K562 (cell line): ENCODE measurements around the gene TEX54. TPM values are rescaled to one million over a fixed set of nuclear protein-coding genes. Genes with fewer than 3 reads are reported as not detected.

ENCODE experiments used
- ATAC-seq: fragments of 200-7000 bp; cut with Tn5 transposase; 3 replicates; pipeline ENCODE4 v1.9.1; 2020; ENCODE audit warnings: moderate library complexity
- BruUV-seq: library from RNA; stranded (reverse); fragments of 400-500 nt; replicated peaks from 2 replicates; lab custom pipeline; 2021; lab: Mats Ljungman, UMichigan
- CTCF ChIA-PET: fragments of 300-600 bp; formaldehyde crosslinking; extraction: SDS; loops from one replicate; lab custom pipeline; 2021; ENCODE audit warnings: low intra/inter-chr PET ratio; lab: Yijun Ruan, JAX
- POLR2A ChIA-PET: fragments of 300-600, 350-650 bp; sonication (Branson Sonifier 250); formaldehyde crosslinking; extraction: SDS; loops from one replicate; lab custom pipeline; 2021; ENCODE audit warnings: antibody characterized with exemption, inconsistent platforms; lab: Yijun Ruan, JAX
- DNase-seq, 4 experiments: peaks; one replicate each; pipeline versions ENCODE4 v3.0.0 to v3.0.0-alpha.2; 2011 to 2018; ENCODE audit warnings: low spot score in 3 of 4, mixed read lengths in 3 of 4; ENCODE audit errors: extremely low read depth in 1 of 4
- FAIRE-seq: peaks from 2 replicates; lab custom pipeline; 2011; peaks lifted over from hg19 to GRCh38; lab: Jason Lieb, UNC
- H2AFZ ChIP-seq: 2 replicates; pipeline ENCODE4 v1.6.0; 2011; ENCODE audit warnings: low read depth, low read length, control low read depth, inconsistent platforms
- H3K27ac ChIP-seq: fragments of 200-600 bp; 3 replicates; pipeline ENCODE4 v1.8.0; 2011; ENCODE audit warnings: low read depth, mild to moderate bottlenecking, control low read depth, inconsistent platforms, low read length, moderate library complexity, mixed read lengths; ENCODE audit errors: extremely low read depth
- H3K27me3 ChIP-seq, 2 experiments: fragments of 300-600 bp in 1 of 2; 2 replicates in 1 of 2; 3 replicates in 1 of 2; pipeline versions ENCODE4 v1.6.0 to v1.8.0; 2011; ENCODE audit warnings: inconsistent platforms in 2 of 2, low read length in 2 of 2, mild to moderate bottlenecking in 1 of 2, mixed read lengths in 1 of 2, moderate library complexity in 1 of 2; ENCODE audit not compliant: control insufficient read depth in 2 of 2, insufficient read depth in 2 of 2
- H3K36me3 ChIP-seq: fragments of 300-600 bp; 3 replicates; pipeline ENCODE4 v1.8.0; 2011; ENCODE audit warnings: mild to moderate bottlenecking, low read length, inconsistent platforms; ENCODE audit not compliant: control insufficient read depth, insufficient read depth
- H3K4me1 ChIP-seq, 2 experiments: fragments of 200-600 bp in 1 of 2; replicated peaks in 1 of 2; 2 replicates in 1 of 2; 3 replicates in 1 of 2; pipeline versions ENCODE4 v1.5.1 to v1.8.0; 2011; ENCODE audit warnings: inconsistent platforms in 2 of 2, low read length in 2 of 2, mild to moderate bottlenecking in 1 of 2, mixed read lengths in 1 of 2, moderate library complexity in 1 of 2; ENCODE audit not compliant: control insufficient read depth in 2 of 2, insufficient read depth in 2 of 2
- H3K4me2 ChIP-seq: 2 replicates; pipeline ENCODE4 v1.6.1; 2011; ENCODE audit warnings: low read length, control low read depth, inconsistent platforms, mixed read lengths; ENCODE audit not compliant: insufficient read depth
- H3K4me3 ChIP-seq: fragments of 200-600 bp; sonication (generic), shearing (Covaris generic); 2 replicates; pipeline ENCODE4 v1.5.1; 2016; ENCODE audit warnings: control low read depth, inconsistent platforms
- H3K79me2 ChIP-seq: fragments of 200-600 bp; 3 replicates; pipeline ENCODE4 v1.8.0; 2011; ENCODE audit warnings: low read length, inconsistent platforms; ENCODE audit not compliant: control insufficient read depth, insufficient read depth
- H3K9ac ChIP-seq, 2 experiments: 2 replicates each; pipeline versions ENCODE4 v1.6.0 to v1.6.1; 2011; ENCODE audit warnings: low read depth in 2 of 2, low read length in 2 of 2, control low read depth in 1 of 2, inconsistent platforms in 1 of 2, mild to moderate bottlenecking in 1 of 2, mixed read lengths in 1 of 2; ENCODE audit not compliant: insufficient read depth in 1 of 2
- H3K9me1 ChIP-seq: one replicate; pipeline ENCODE4 v1.6.0; 2011; ENCODE audit warnings: inconsistent platforms, mild to moderate bottlenecking, low read length, moderate library complexity; ENCODE audit not compliant: control insufficient read depth, insufficient read depth
- H3K9me3 ChIP-seq: replicated peaks from 2 replicates; pipeline ENCODE4 v1.5.1; 2011; ENCODE audit warnings: low read depth, low read length, inconsistent platforms; ENCODE audit not compliant: control insufficient read depth, insufficient read depth
- H4K20me1 ChIP-seq: replicated peaks from 2 replicates; pipeline ENCODE4 v1.6.1; 2011; ENCODE audit warnings: low read length, inconsistent platforms, mixed read lengths; ENCODE audit not compliant: control insufficient read depth, insufficient read depth
- FOXA3 ChIP-seq, 2 experiments: fragments of 450-650 bp in 1 of 2; sonication (generic) in 1 of 2; formaldehyde crosslinking; IDR thresholded peaks in 1 of 2; conservative IDR thresholded peaks in 1 of 2; 2 replicates each; pipeline versions ENCODE4 v1.4.0 to v1.8.0; 2020 to 2022; ENCODE audit warnings: mild to moderate bottlenecking in 2 of 2, missing genetic modification reagents in 1 of 2
- KDM4B ChIP-seq, 2 experiments: fragments of 450-650 bp in 1 of 2; sonication (generic) in 1 of 2; IDR thresholded peaks; 2 replicates each; pipeline ENCODE4 v1.6.1; 2016 to 2017; ENCODE audit warnings: borderline replicate concordance in 2 of 2, antibody characterized with exemption in 1 of 2, low read depth in 1 of 2, mild to moderate bottlenecking in 1 of 2
- NEUROD1 ChIP-seq: fragments of 150-350 bp; IDR thresholded peaks from 2 replicates; pipeline ENCODE4 v1.6.1; 2014; ENCODE audit warnings: borderline replicate concordance, low read length, low read depth; ENCODE audit not compliant: partially characterized antibody
- PYGO2 ChIP-seq: fragments of 450-650 bp; IDR thresholded peaks from 2 replicates; pipeline ENCODE4 v1.6.1; 2016; ENCODE audit warnings: mild to moderate bottlenecking, missing genetic modification characterization, moderate library complexity, missing compliant biosample characterization
- RBFOX2 ChIP-seq: fragments of 200-400 bp; formaldehyde crosslinking; IDR thresholded peaks from 2 replicates; pipeline ENCODE4 v1.6.1; 2017; ENCODE audit warnings: low read depth, mild to moderate bottlenecking, low read length, moderate library complexity
- TAF9B ChIP-seq: fragments of 450-650 bp; IDR thresholded peaks from 2 replicates; pipeline ENCODE4 v1.6.1; 2018; ENCODE audit warnings: mild to moderate bottlenecking; ENCODE audit not compliant: partially characterized antibody
- ZBTB8A ChIP-seq: fragments of 450-650 bp; IDR thresholded peaks from 2 replicates; pipeline ENCODE4 v1.6.1; 2018; ENCODE audit warnings: mild to moderate bottlenecking, moderate library complexity; ENCODE audit not compliant: partially characterized antibody
- whole genome bisulfite sequencing: fragments of 100-300 bp; shearing (Covaris generic); methylation state at CpG from one replicate; pipeline ENCODE4 v1.1.6; 2016; ENCODE audit warnings: low coverage, mixed read lengths; ENCODE audit not compliant: insufficient coverage; ENCODE audit errors: missing lambda C conversion rate; 5-methylcytosine and 5-hydroxymethylcytosine counted together
- in situ Hi-C: fragments of 300-500 bp; cut with MboI; formaldehyde crosslinking; loops from 4 replicates; pipeline ENCODE4 v1.15.0; 2018; ENCODE audit warnings: inconsistent platforms, mixed read lengths
- intact Hi-C: fragments of 100-400 bp; cut with micrococcal nuclease; formaldehyde crosslinking; loops from 2 replicates; pipeline ENCODE4 v1.14.2; 2022
- polyA plus RNA-seq, 8 experiments: library from polyadenylated mRNA; depleted of rRNA in 4 of 8; stranded (reverse) in 5 of 8; unstranded in 3 of 8; fragments of >200 nt; fragmentation: Nextera tagmentation in 2 of 8; fragmentation: Illumina TruSeq in 1 of 8; extraction: Ambion mirVana in 2 of 8; extraction: Trizol in 1 of 8; gene quantifications; 2 replicates each; pipeline versions ENCODE4 v1.2.1 to v1.2.3, GENCODE V29; 2011 to 2014; ENCODE audit warnings: inconsistent platforms in 1 of 8, missing spikeins in 1 of 8
- total RNA-seq, 7 experiments: library from RNA; depleted of rRNA in 6 of 7; stranded (reverse); fragments of >200 nt in 6 of 7; fragmentation: Illumina TruSeq in 2 of 7; extraction: Trizol in 2 of 7; gene quantifications; 2 replicates each; pipeline versions ENCODE4 v1.2.1 to v1.2.3, GENCODE V29; 2011 to 2021; ENCODE audit warnings: low replicate concordance in 1 of 7
- TF ChIP-seq, protein P1 (sequence below), 2 experiments: fragments of 150-350 bp in 1 of 2; IDR thresholded peaks; 2 replicates each; pipeline ENCODE4 v1.6.1; 2012 to 2016; ENCODE audit warnings: low read depth in 2 of 2, low read length in 2 of 2, mild to moderate bottlenecking in 1 of 2, moderate library complexity in 1 of 2

The TEX54 gene
- total and polyA plus RNA-seq, 9 of the 15 experiments (the other 6 are each of a cell fraction or from before 2014, with no cell fraction given): not detected

DNA sequence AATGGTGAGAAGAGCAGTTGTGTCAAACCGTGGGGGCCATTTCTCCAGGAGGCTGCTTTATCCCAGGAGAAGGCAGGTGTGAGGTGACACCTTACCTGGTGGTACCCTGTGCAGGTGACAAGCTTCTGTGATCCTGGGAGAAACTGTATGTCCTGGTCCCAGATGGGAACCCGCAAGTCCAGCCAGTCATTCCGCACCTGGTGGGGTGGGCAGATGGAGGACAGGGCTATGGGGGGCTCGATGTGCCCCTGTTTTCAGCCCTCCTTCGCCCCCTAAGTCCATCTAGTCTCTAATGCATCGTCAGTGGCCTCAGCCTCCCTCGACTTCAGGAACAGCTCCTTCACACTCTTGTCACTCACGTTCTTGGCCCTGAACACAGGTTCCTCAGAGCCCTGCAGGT lies 2.7 kb upstream of the TEX54 start:
- ATAC-seq (no peak), FAIRE-seq (no peak), DNase-seq (no peak)
- BruUV-seq: no TSS peak
- H3K9me3 ChIP-seq: no peaks in the 10 kb centered on the region
- 74% methylated on average over 7 of the region's 8 CpGs for WGBS
- no peak overlapping the region for H3K27ac ChIP-seq
- no peak overlapping the region for H3K4me2 ChIP-seq
- H4K20me1 ChIP-seq: peaks cover 5% of the 10 kb centered on the region; the same call in 1 of the 2 replicates
- POLR2A ChIA-PET: interaction anchor here (0.8 to 4.4 kb wide), 4 partner anchors 17 to 234 kb away, joined by 3 to 53 read pairs (median 3); partner anchors contain the start of gene MTA2
- in situ Hi-C loops: no loop called here
- H3K4me1 ChIP-seq: peaks cover 6 to 27% of the 10 kb centered on the region in 2 experiments; a peak in 4 of 5 replicates
- peak overlapping the region in 1 of 2 experiments; percentile 11; a peak in 1 of 4 replicates for H3K9ac ChIP-seq
- no peaks in the 10 kb centered on the region for H3K9me1 ChIP-seq
- TF ChIP-seq PYGO2 (tag) (no peak), RBFOX2 (0 out of 2 replicates have a peak, but pooled peaks have one; percentile 32)
- intact Hi-C loops: no loop called here
- peaks cover 60% of the 10 kb centered on the region for H3K79me2 ChIP-seq
- CTCF ChIA-PET: no interaction called here
- peaks cover 57% of the 10 kb centered on the region for H3K36me3 ChIP-seq
- H2AFZ ChIP-seq: no peak overlapping the region
- no peaks in the 10 kb centered on the region for H3K27me3 ChIP-seq
- no peak overlapping the region for H3K4me3 ChIP-seq

DNA sequence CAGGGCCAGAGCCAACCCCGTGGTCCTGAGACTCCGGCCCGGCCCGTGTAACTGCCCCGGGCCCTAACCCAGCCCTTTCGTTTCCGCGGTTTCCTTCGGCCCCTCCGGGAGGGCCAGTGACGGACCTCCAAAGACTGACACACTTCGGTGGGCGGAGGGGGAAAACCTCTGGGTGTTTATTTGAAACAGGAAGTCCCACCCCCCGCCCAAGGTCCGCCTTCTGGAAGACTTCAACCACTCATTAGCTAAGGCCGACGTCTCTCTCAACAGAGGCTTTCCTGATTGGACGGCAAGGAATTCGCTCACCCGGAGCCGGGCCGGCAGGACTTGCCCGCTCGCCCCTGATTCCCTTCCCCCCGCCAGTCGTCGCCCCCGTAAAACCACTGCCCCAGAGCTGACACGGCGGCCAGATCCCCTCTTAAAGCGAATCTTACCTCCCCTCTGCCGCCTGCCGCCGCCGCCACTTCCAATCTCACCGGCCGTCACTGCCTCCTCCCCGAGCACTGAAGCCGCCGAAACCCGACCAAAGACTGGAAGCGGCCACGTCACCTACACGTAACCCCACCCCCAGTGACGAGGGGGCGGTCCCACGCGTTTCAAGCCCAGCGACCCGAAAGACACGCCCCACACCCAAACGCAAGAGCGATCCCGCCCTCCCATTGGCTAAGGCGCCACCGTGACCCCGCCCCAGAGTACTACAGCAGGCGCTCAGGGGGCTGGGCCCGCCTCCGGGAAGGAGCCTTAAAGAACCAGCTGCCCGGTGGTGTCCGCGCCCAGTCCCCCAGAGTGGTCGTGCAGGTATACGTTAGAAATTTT lies 913 bp downstream of the TEX54 start, which contains the start of gene STX5:
TSS of gene STX5 (minus strand) at position 532 of the 816 bp plus-strand sequence. CDS start 808 bp downstream, outside the sequence.
- TSS peak; percentile 64 for BruUV-seq
- no peaks in the 10 kb centered on the region for H3K9me3 ChIP-seq
- H3K36me3 ChIP-seq: peaks cover 64% of the 10 kb centered on the region
- H2AFZ ChIP-seq: peak within 1 kb of the TSS; percentile 96
- no peaks in the 10 kb centered on the region for H3K27me3 ChIP-seq
- peak within 1 kb of the TSS; percentile 98 for H3K4me2 ChIP-seq
- ChIA-PET POLR2A (interaction anchor here (0.5 to 4.4 kb wide), 21 partner anchors 9 to 1947 kb away, joined by 3 to 97 read pairs (median 8); partner anchors contain the start of genes POLR2G, SLC3A2, WDR74 and ZBTB3), CTCF (no interaction called here)
- DNase-seq: peak; percentile 94 to 99 (median 96)
- H3K9me1 ChIP-seq: no peaks in the 10 kb centered on the region
- in situ Hi-C loops: no loop called here
- intact Hi-C loops: loop anchor here (1.0 to 2.0 kb wide), 2 partner anchors 26 to 45 kb away; partner anchors contain the start of genes NXF1 and TMEM179B
- WGBS: 1% methylated on average over 63 of the region's 65 CpGs
- H3K4me3 ChIP-seq: peak within 1 kb of the TSS; percentile 94
- H4K20me1 ChIP-seq: peaks cover 5% of the 10 kb centered on the region; the same call in 1 of the 2 replicates
- H3K27ac ChIP-seq: peak within 1 kb of the TSS; percentile 98
- H3K79me2 ChIP-seq: peaks cover 57% of the 10 kb centered on the region
- peak; percentile 98 for FAIRE-seq
- H3K4me1 ChIP-seq: peaks cover 7 to 17% of the 10 kb centered on the region in 2 experiments; a peak in 4 of 5 replicates
- peak; percentile 94 for ATAC-seq
- peak within 1 kb of the TSS; percentile 86 to 96 for H3K9ac ChIP-seq
- TF ChIP-seq FOXA3 (CRISPR knock-in tag; conservative IDR thresholded peaks at IDR 0.05 in 1 of 2, IDR thresholded peaks at IDR 0.05 in 1 of 2) (peak in 1 of 2 experiments; percentile 68; a peak in 1 of 4 replicates), KDM4B (IDR thresholded peaks at IDR 0.05; ENCODE audit: borderline replicate concordance in 2 of 2, low read depth in 1 of 2) (no peak; a peak in 1 of 4 replicates), NEUROD1 (peak; percentile 72), TAF9B (peak; percentile 89), ZBTB8A (no peak)
- TF ChIP-seq, protein P1, sequence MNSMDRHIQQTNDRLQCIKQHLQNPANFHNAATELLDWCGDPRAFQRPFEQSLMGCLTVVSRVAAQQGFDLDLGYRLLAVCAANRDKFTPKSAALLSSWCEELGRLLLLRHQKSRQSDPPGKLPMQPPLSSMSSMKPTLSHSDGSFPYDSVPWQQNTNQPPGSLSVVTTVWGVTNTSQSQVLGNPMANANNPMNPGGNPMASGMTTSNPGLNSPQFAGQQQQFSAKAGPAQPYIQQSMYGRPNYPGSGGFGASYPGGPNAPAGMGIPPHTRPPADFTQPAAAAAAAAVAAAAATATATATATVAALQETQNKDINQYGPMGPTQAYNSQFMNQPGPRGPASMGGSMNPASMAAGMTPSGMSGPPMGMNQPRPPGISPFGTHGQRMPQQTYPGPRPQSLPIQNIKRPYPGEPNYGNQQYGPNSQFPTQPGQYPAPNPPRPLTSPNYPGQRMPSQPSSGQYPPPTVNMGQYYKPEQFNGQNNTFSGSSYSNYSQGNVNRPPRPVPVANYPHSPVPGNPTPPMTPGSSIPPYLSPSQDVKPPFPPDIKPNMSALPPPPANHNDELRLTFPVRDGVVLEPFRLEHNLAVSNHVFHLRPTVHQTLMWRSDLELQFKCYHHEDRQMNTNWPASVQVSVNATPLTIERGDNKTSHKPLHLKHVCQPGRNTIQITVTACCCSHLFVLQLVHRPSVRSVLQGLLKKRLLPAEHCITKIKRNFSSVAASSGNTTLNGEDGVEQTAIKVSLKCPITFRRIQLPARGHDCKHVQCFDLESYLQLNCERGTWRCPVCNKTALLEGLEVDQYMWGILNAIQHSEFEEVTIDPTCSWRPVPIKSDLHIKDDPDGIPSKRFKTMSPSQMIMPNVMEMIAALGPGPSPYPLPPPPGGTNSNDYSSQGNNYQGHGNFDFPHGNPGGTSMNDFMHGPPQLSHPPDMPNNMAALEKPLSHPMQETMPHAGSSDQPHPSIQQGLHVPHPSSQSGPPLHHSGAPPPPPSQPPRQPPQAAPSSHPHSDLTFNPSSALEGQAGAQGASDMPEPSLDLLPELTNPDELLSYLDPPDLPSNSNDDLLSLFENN (IDR thresholded peaks at IDR 0.05; ENCODE audit: low read depth in 2 of 2, low read length in 2 of 2): 0 out of 4 replicates have a peak, but pooled peaks of 1 of the 2 experiments have one; percentile 44
